HG03571 (cell line): ENCODE measurements around the gene TTC9B.

Experiments
- ATAC-seq: cut with Tn5 transposase; IDR thresholded peaks from one replicate; pipeline ENCODE4 v1.9.1; 2021; ENCODE audit not compliant: unreplicated experiment

Gene TTC9B

DNA sequence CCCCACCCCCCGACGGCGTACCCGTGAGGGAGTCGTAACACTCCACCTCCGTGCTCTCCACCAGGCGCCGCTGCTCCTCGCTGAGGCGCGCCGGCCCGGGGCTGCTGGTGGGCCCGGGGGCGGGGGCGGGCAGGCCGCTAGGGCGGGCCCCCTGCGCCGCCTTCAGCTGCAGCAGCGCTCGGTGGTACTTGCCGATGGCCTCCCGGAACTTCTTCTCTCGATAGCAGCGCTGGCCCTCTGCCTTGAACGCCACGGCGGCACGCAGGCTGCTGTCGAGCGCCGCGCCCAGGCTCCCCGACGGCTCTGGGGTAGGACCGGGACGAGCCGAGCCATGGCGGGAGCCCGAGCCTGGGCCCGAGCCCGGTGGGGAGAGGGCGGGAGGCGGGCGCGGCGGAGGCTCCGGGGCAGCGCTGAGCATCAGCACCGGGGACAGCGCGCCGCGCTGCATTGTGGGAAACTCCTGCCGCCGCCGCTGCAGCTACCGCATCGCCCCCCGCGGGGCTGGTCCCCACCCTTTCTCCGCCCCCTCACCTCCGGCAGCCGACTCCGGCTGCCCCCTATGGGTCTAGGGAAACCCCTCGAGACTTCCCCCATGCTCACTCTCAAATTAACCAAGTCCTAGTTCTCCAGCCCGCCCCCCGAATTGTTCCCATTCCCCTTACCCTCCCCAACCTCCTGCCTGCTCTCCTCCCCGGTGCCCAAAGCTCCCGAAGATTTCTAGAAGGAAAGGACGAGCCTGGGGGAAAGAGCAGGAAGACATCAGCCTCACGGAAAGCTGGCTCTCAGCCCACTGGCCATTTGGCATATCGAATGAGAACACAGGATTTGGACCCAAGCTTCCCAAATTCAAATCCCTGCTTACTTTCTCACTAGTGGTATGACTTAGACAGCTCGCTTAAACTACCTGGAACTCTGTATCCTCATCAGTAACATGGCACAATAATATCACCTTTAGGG lies at the start of gene TTC9B:
TTC9B (minus strand) TSS at position 451 of the 957 bp plus-strand sequence; CDS start at position 448, 3 bp downstream.
- ATAC-seq, result no peak

GRCh38 chr19:40267601-40267997 lies 49.4 kb upstream of the TTC9B start:
- no peak for ATAC-seq

DNA sequence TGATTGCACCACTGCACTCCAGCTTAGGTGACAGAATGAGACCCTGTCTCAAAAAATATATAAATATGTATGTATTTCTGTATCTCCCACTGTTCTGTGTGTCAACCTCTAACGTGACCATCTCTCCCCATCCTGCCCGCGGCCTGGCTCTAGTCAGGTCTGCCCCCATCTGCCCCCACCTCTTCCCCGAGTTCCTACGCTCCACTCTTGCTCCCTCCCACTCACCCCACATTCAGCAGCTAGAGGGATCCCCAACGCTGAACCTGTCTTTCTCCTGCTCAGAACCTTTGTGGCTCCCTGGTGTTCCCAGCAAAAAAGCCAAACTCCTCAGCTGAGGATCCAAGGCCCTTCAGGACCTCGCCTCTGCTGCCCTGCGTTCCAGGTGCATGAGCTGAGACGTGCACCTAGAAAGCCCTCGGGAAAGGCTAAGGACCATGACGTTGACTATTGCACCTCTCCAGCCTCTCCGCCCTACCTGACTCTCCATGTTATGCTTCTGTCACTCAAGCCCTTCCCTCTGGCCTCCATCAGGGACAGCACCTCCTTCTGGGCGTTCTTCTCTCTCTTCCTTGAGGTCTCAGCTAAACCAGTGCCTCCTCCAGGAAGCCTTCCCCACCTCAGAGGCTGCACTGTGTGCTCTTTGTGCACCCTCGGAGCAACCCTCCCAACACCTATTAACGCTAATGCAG lies 48.9 kb upstream of the TTC9B start:
- ATAC-seq, result no peak

DNA sequence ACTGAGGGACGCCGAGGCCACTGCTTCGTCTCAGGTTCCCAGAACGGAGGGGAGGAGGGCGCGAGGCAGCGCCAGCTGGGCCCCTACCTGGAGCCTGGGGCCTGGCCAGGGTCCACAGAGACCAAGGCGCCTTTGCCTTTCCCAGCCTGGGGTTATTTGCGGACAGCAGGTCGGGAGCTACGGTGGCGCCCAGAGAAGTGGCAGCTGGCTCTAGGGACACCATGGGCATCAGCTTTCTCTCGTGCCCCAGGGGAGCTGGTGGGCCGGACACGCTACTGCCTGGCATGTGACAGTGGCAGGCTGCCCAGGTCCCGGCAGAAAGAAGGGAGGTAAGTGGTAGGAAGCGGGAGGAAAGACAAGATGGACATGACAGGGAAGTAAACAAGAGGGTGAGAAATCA lies 47.9 kb upstream of the TTC9B start:
- no peak for ATAC-seq

DNA sequence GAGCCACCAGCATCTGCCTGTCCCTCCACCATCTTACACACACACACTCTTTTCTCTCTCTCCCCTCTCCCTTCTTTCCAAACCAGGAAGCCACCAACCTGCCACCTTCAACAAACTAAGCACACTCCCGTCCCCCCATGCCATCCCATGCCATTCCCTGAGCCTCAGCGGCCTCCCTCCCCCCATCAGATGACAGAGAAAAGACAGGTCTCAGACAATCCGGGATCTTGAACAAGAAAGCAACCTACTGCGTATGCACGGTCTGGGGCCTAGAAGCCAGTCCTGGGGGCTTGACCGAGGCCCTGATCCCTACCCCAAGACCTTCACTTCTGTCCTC lies 47.5 kb upstream of the TTC9B start:
- ATAC-seq, result no peak

DNA sequence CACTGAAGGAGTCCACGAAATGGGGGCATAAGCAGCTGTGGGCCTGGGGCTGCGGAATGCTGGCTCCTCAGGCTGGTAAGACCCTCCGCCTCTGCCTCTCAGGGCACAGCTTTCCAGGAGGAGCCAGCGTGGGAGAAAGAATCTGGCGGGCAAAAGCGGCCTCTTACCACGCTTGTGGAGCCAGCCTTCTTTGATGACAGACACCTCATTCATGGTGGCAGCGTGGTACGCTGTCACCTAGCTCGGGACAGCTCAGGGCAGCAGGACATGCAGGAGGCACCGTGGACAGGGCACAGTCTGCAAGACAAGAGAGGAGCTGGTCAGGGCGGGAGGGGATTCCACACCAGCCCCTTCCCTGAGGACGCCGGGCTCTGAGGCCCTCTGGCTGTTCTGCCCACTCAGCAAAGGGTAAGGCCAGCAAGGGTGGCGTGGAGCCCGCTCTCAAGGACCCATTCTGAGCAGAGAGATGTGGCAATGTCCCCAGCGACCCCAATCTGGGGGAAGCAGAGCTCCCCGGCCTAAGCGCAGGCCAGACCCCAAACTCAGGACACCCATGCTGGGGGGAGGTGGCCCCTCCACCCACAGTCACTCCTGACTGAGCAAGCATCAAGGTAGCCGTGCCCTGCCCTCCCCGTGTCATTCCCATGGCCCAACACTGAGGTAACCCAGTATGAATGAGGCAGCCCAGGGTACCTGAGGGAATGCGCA lies 47.0 kb upstream of the TTC9B start:
- no peak for ATAC-seq

- no peak for ATAC-seq
Observed at GRCh38 chr19:40264314-40265054, 46.3 kb upstream of the TTC9B start.

DNA sequence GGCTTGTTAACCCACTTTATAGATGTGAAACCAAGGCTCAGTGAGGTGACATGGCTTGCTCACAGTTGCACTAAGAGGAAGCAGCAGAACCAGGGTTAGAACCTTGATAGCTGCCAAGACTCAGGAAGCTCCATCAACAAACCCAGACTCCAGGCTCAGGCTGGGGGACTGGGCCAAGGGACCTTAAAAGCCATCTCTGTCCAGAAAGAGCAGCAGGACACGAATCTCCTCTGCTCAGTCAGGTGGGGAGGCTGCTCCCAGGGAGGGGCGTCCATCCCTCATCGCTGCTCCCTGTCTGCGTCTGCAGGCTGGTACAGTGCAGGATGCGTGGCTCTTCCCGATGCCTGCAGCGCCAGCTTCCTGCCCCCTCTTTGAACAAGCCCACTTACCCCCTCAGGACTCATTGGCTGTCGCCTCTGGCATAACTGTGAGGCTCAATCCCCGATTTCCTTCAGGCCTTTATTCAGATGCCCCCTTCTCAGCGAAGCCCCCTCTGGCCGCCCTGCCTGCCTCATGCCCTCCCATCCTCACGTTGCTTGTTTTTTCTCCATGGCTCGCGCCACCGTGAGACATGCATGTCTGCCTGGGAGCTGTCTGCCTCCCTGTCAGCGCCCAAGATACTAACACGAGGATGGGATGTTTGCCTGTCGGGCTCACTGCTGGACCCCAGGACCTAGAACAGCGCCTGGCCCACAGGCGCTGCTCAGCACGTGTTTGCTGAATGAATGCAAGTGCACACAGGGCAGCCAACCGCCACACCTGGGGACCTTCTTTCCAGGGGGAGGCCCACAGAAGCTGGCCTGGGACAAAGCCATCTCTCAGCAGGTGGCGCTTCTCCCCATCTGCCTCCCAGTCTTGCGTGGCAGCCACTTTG lies 45.5 kb upstream of the TTC9B start:
- no peak for ATAC-seq

DNA sequence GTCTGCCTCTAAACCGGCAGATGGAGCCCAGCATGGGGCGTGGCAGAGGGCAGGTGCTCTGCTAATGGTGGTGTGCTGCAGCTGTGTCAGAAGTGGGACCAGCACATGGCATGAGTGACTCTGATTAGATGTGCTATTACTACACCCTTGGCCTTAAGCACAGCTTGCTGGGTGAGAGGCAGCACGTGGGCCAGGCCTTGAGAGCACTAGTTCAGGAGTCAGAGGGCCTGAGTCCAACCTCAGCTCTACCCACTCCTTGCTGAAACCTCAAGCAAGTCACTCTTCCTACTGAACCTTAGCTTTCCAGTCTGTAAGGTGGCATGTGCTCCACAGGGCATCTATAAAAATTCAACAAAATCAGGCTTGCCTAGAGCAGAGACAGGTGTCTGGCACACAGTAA lies 44.2 kb upstream of the TTC9B start:
- no peak for ATAC-seq

DNA sequence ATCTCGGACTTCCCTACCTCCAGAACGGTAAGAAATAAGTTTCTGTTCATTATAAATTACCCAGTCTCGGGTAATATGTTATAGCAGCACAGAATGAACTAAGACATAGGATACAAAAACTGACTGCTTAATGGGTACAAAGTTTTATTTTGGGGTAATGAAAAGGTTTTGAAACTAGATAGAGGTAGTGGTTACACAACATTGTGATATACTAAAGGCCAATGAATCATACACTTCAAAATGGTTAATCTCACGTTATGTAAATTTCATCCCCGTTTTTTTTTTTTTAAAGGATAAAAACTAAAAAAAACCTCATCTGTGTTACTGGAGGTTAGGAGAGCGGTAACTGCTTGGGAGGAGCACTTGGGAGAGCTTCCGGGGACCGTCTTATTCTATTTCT lies 43.4 kb upstream of the TTC9B start:
- ATAC-seq, result no peak

DNA sequence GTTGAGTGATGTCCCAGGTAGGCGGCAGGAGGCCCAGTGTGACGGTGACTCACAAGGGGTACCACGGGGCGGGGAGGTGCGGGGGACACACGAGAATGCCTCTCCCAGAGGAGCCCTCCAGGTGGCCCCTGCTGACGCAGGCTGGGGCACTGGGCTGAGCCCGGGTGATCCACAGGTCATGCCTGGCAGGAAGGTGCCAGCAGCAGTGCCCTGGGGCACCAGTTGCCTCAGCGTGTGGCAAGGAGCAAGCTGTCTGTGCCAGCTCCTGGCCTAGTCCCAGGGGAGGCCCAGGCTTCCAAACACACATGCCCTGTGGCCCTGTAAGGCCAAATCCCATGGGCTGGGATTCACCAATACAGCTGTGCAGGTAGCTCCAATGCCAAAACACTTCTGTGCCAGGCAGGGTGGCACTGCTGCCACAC lies 38.9 kb upstream of the TTC9B start:
- ATAC-seq, result no peak

DNA sequence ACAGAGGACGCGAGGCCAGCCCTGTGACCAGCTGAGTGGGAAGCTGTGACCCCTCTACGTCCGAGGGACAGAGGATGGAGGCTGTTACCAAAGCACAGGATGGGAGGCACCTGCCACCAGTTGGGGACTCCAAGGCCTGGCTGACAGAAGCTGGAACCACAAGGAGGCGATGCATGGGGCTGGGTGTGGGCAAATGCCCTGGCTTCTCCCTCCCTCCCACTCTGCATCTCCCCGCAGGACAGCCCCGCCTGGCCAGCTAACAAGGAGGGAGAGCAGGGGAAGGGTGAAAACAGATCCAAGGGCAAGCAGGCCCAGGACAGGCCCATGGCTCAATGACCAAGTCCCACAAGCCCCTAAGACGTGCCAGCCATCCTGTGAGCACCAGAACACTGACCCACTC lies 38.3 kb upstream of the TTC9B start:
- ATAC-seq, result no peak

DNA sequence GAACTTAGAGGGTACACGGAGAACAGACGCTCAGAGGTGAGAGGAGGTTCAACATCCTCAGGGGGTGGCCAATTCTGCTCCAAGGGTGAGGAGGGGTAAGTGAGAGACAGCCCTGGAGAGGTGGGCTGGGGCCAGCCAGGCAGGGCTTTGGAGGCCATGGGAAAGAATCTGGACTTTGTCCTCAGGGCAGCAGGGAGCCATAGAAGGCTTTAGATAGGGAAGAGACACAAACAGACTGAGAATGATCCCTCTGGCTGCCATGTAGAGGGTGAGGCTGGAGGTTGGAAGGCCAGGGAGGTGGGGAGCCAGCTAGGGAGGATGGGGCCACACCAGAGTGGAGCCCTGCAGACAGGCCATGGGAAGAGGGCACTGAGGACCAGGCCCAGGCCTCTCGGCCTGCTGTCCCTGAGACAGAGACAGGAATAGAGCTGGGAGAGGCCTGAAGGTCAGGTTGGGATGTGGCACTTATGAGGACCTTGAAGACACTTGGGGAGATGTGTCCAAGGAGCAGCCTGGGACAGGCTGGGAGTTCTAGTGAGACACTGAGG lies 37.5 kb upstream of the TTC9B start:
- no peak for ATAC-seq

DNA sequence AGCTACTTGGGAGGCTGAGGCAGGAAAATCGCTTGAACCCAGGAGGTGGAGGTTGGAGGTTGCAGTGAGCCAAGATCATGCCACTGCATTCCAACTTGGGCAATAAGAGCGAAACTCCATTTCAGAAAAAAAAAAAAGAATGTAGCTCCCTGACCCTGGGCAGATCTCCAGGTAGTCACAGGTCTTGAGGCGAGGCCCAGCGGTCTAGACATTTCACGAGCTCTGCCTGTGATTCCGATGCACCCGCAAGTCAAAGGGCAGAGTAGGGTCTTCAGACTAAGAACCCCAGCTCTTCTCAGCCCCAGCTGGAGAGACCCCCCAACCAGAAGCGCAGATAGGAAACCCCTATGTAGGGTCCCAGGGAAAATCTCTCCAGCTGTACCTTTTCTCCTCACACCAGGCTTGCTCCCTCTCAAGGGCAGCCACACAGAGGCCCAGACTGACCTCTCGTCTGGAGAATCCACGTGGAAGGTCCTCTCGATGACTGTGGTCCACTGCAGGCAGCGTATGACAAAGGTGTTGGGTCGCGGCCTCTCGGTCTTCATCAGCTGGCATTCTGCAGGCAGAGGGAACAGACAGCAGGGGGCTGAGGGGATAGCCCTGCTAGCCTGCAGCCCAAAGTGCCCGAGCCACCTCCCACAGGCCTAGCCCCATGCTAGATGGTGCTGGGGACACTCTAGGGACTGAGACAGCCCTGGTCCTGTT lies 36.7 kb upstream of the TTC9B start:
- no peak for ATAC-seq

GRCh38 chr19:40253611-40254092 lies 35.5 kb upstream of the TTC9B start:
- ATAC-seq, result no peak

- no peak for ATAC-seq
Observed at GRCh38 chr19:40252395-40252794, 34.2 kb upstream of the TTC9B start.

GRCh38 chr19:40251991-40252390 lies 33.8 kb upstream of the TTC9B start:
- ATAC-seq, result no peak

- no peak for ATAC-seq
Observed at GRCh38 chr19:40251244-40251643, 33.1 kb upstream of the TTC9B start.

- ATAC-seq, result no peak
Observed at GRCh38 chr19:40249781-40250180, 31.6 kb upstream of the TTC9B start.
